Thyroid gland (tissue), 4 donors: Measurements from ENCODE around the gene PLD3. TPM values are rescaled to one million over a fixed set of nuclear protein-coding genes. Genes with fewer than 3 reads are reported as not detected.

ENCODE experiments used
- DNase-seq, 2 donors: peaks; one replicate each; pipeline ENCODE4 v3.0.0-alpha.2; 2019
- H3K27ac ChIP-seq, 3 donors: fragments of 200-600 bp; sonication (generic); 1 replicate in 2 of 3; 2 replicates in 1 of 3; pipeline ENCODE4 v1.5.1; 2016 to 2019; ENCODE audit warnings: mild to moderate bottlenecking in 1 of 3, moderate library complexity in 1 of 3
- H3K27me3 ChIP-seq: fragments of 200-600 bp; sonication (generic); one replicate; pipeline ENCODE4 v1.5.1; 2019
- H3K36me3 ChIP-seq, 2 donors: fragments of 200-600 bp; sonication (generic); one replicate each; pipeline ENCODE4 v1.5.1; 2016 to 2019
- H3K4me1 ChIP-seq, 2 donors: fragments of 200-600 bp; sonication (generic); one replicate each; pipeline ENCODE4 v1.5.1; 2017 to 2019
- H3K4me3 ChIP-seq, 3 donors: fragments of 200-600 bp; sonication (generic); replicated peaks in 1 of 3; 1 replicate in 2 of 3; 2 replicates in 1 of 3; pipeline ENCODE4 v1.5.1; 2016; ENCODE audit warnings: mild to moderate bottlenecking in 1 of 3
- H3K9me3 ChIP-seq: fragments of 200-600 bp; sonication (generic); one replicate; pipeline ENCODE4 v1.5.1; 2017
- CTCF ChIP-seq, 6 experiments: fragments of 200-600 bp in 3 of 6; fragments of 450-650 bp in 3 of 6; sonication (generic) in 3 of 6; IDR thresholded peaks; one replicate each; pipeline ENCODE4 v1.5.1; 2016 to 2019; ENCODE audit warnings: antibody characterized with exemption in 6 of 6, mild to moderate bottlenecking in 2 of 6, inconsistent platforms in 1 of 6, moderate library complexity in 1 of 6
- POLR2A ChIP-seq, 2 donors: fragments of 450-650 bp; IDR thresholded peaks; one replicate each; pipeline ENCODE4 v1.6.1; 2017; ENCODE audit warnings: antibody characterized with exemption in 2 of 2, mild to moderate bottlenecking in 2 of 2, moderate library complexity in 1 of 2
- WGBS, 2 donors: methylation state at CpG; one replicate each; pipeline ENCODE4 v1.1.5; 2017; 5-methylcytosine and 5-hydroxymethylcytosine counted together
- intact Hi-C: fragments of 100-400 bp; cut with DNase I; formaldehyde crosslinking; loops from one replicate; pipeline ENCODE4 v1.15.1; 2023
- total RNA-seq, 4 donors: library from RNA; depleted of rRNA; stranded (reverse); fragments of >200 nt; gene quantifications; one replicate each; pipeline ENCODE4 v1.2.3, GENCODE V29; 2016

PLD3 gene
- total RNA-seq, 4 donors from 2014 or later: 151 to 258 (median 244) TPM

- H3K36me3 ChIP-seq: peaks cover 22 to 29% of the 10 kb centered on the region in 2 donors
- TF ChIP-seq CTCF (IDR thresholded peaks at IDR 0.05) (no peak), POLR2A (IDR thresholded peaks at IDR 0.05) (no peak)
- 84 to 90% methylated on average over 2 of the region's 2 CpGs for WGBS, 2 donors
Observed at GRCh38 chr19:40337107-40337506, 11.4 kb upstream of the PLD3 start.

GRCh38 chr19:40337594-40337993 is 10.9 kb upstream of the PLD3 start:
- H3K9me3 ChIP-seq: no peaks in the 10 kb centered on the region
- 90 to 100% methylated on average over 3 to 5 of the region's 5 CpGs for WGBS, 2 donors
- no peak for DNase-seq
- intact Hi-C loops: no loop called here
- H3K36me3 ChIP-seq: peaks cover 17 to 26% of the 10 kb centered on the region in 2 donors
- no peak overlapping the region for H3K4me3 ChIP-seq
- no peaks in the 10 kb centered on the region for H3K27me3 ChIP-seq
- no peak overlapping the region for H3K27ac ChIP-seq
- no peak for TF ChIP-seq CTCF (IDR thresholded peaks at IDR 0.05)
- no peak for TF ChIP-seq POLR2A (IDR thresholded peaks at IDR 0.05)
- H3K4me1 ChIP-seq: no peaks in the 10 kb centered on the region

More at GRCh38 chr19:40337107-40337506, 11.4 kb upstream of the PLD3 start:
- no peaks in the 10 kb centered on the region for H3K4me1 ChIP-seq
- no peak overlapping the region for H3K4me3 ChIP-seq
- H3K27ac ChIP-seq: no peak overlapping the region
- no peaks in the 10 kb centered on the region for H3K9me3 ChIP-seq
- H3K27me3 ChIP-seq: no peaks in the 10 kb centered on the region
- intact Hi-C loops: no loop called here
- DNase-seq: no peak

- Histone ChIP-seq H3K9me3 (no peaks in the 10 kb centered on the region), H3K4me1 (no peaks in the 10 kb centered on the region), H3K4me3 (no peak overlapping the region), H3K27ac (no peak overlapping the region), H3K36me3 (peaks cover 3 to 11% of the 10 kb centered on the region in 2 donors), H3K27me3 (no peaks in the 10 kb centered on the region)
- DNase-seq: no peak
- WGBS, 2 donors: 94 to 98% methylated on average over 4 of the region's 4 CpGs
- no peak for TF ChIP-seq CTCF (IDR thresholded peaks at IDR 0.05)
- no peak for TF ChIP-seq POLR2A (IDR thresholded peaks at IDR 0.05)
- intact Hi-C loops: no loop called here
Observed at GRCh38 chr19:40339018-40339728, 9.3 kb upstream of the PLD3 start.

- 81 to 87% methylated on average over 7 of the region's 9 CpGs for WGBS, 2 donors
- no peaks in the 10 kb centered on the region for H3K4me1 ChIP-seq
- H3K9me3 ChIP-seq: no peaks in the 10 kb centered on the region
- H3K36me3 ChIP-seq: no peaks in the 10 kb centered on the region
- intact Hi-C loops: loop anchor here (10.0 kb wide), 1 partner anchor 103 kb away; the partner anchor contains the start of gene SERTAD3
- TF ChIP-seq POLR2A (IDR thresholded peaks at IDR 0.05): no peak
- no peak for TF ChIP-seq CTCF (IDR thresholded peaks at IDR 0.05)
- H3K27ac ChIP-seq: no peak overlapping the region
- no peaks in the 10 kb centered on the region for H3K27me3 ChIP-seq
- DNase-seq: peak; percentile 6 to 27
- H3K4me3 ChIP-seq: no peak overlapping the region
Observed at GRCh38 chr19:40341601-40342482, 6.7 kb upstream of the PLD3 start.
